ENCODE measurements around the gene ILF2. TPM values are rescaled to one million over a fixed set of nuclear protein-coding genes. Genes with fewer than 3 reads are reported as not detected.
A peak's percentile ranks its signal among the peaks of the same experiment; 100 is the strongest.

ILF2 gene
- total and polyA plus RNA-seq, 4 donors: 46.7 to 133 (median 111) TPM

DNA sequence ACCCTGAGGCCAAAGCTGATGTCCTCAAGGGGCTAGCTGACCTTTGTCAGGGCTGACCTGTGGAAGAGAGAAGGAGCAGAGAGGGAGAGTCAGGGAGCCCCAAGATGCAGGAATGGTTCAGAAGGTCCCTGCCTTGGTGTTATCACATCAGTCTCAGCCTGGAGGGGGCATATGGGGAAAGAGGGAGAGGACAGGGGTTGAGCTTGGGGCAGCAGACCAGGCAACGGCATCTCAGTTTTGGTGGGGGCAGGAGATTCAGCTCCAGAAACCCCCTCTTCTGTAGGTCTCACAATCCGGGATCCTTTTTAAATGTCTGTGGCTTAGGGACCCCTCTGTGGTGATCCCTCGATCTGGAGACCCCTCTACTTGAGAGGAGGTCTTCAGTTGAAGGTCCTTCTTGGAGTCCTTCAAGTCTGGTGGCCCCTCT lies 44.3 kb downstream of the ILF2 start:
- Histone ChIP-seq H3K27me3 (ENCODE audit: control insufficient read depth in 3 of 3, insufficient read depth in 3 of 3, low read length in 2 of 3) (no peaks in the 10 kb centered on the region), H3K27ac (ENCODE audit: low read depth in 1 of 2, low read length in 1 of 2) (peak overlapping the region; percentile 88 to 95), H3K4me1 (ENCODE audit: control insufficient read depth in 5 of 5, insufficient read depth in 5 of 5, low read length in 5 of 5) (peaks cover 9 to 33% (median 18%) of the 10 kb centered on the region in 5 donors), H3K9me3 (ENCODE audit: control insufficient read depth in 4 of 4, insufficient read depth in 3 of 4, low read length in 3 of 4) (no peaks in the 10 kb centered on the region), H3K9ac (ENCODE audit: insufficient read depth in 1 of 2, low read length in 2 of 2) (peak overlapping the region in 1 of 2 donors; percentile 93), H3K4me3 (peak overlapping the region; percentile 49), H3K36me3 (ENCODE audit: control insufficient read depth in 4 of 4, insufficient read depth in 4 of 4, low read length in 4 of 4) (peaks cover 0 to 9% (median 1%) of the 10 kb centered on the region in 4 donors)
- 53 to 73% methylated on average over 3 of the region's 3 CpGs for WGBS, 2 donors
- DNase-seq (no peak), ATAC-seq (ENCODE audit: insufficient read depth, low FRiP score) (no peak)
- no peak for TF ChIP-seq CTCF (IDR thresholded peaks at IDR 0.05; ENCODE audit: control extremely low read depth, extremely low read depth)

GRCh38 chr1:153624965-153625611 lies 45.7 kb downstream of the ILF2 start:
- ATAC-seq (ENCODE audit: insufficient read depth, low FRiP score): no peak
- H3K27ac ChIP-seq (ENCODE audit: low read depth in 1 of 2, low read length in 1 of 2): no peak overlapping the region
- H3K9me3 ChIP-seq (ENCODE audit: control insufficient read depth in 4 of 4, insufficient read depth in 3 of 4, low read length in 3 of 4): no peaks in the 10 kb centered on the region
- DNase-seq: no peak
- no peak overlapping the region for H3K4me3 ChIP-seq
- H3K36me3 ChIP-seq (ENCODE audit: control insufficient read depth in 4 of 4, insufficient read depth in 4 of 4, low read length in 4 of 4): peaks cover 0 to 9% (median 3%) of the 10 kb centered on the region in 4 donors
- no peak for TF ChIP-seq CTCF (IDR thresholded peaks at IDR 0.05; ENCODE audit: control extremely low read depth, extremely low read depth)
- peaks cover 4 to 33% (median 13%) of the 10 kb centered on the region in 5 donors for H3K4me1 ChIP-seq (ENCODE audit: control insufficient read depth in 5 of 5, insufficient read depth in 5 of 5, low read length in 5 of 5)
- 88 to 93% methylated on average over 10 of the region's 10 CpGs for WGBS, 2 donors
- H3K9ac ChIP-seq (ENCODE audit: insufficient read depth in 1 of 2, low read length in 2 of 2): no peak overlapping the region
- H3K27me3 ChIP-seq (ENCODE audit: control insufficient read depth in 3 of 3, insufficient read depth in 3 of 3, low read length in 2 of 3): no peaks in the 10 kb centered on the region

GRCh38 chr1:153623101-153623500 lies 47.7 kb downstream of the ILF2 start:
- WGBS, 2 donors: 57 to 74% methylated on average over 7 of the region's 7 CpGs
- no peak overlapping the region for H3K9ac ChIP-seq (ENCODE audit: insufficient read depth in 1 of 2, low read length in 2 of 2)
- DNase-seq (no peak), ATAC-seq (ENCODE audit: insufficient read depth, low FRiP score) (no peak)
- H3K4me3 ChIP-seq: no peak overlapping the region
- peaks cover 2 to 10% (median 4%) of the 10 kb centered on the region in 4 donors for H3K36me3 ChIP-seq (ENCODE audit: control insufficient read depth in 4 of 4, insufficient read depth in 4 of 4, low read length in 4 of 4)
- no peak for TF ChIP-seq CTCF (IDR thresholded peaks at IDR 0.05; ENCODE audit: control extremely low read depth, extremely low read depth)
- H3K4me1 ChIP-seq (ENCODE audit: control insufficient read depth in 5 of 5, insufficient read depth in 5 of 5, low read length in 5 of 5): peaks cover 0 to 28% (median 10%) of the 10 kb centered on the region in 5 donors
- no peak overlapping the region for H3K27ac ChIP-seq (ENCODE audit: low read depth in 1 of 2, low read length in 1 of 2)
- H3K27me3 ChIP-seq (ENCODE audit: control insufficient read depth in 3 of 3, insufficient read depth in 3 of 3, low read length in 2 of 3): no peaks in the 10 kb centered on the region
- H3K9me3 ChIP-seq (ENCODE audit: control insufficient read depth in 4 of 4, insufficient read depth in 3 of 4, low read length in 3 of 4): no peaks in the 10 kb centered on the region
